Epidermal melanocyte (primary cell): ENCODE data around the gene NRXN3.
A peak's percentile ranks its signal among the peaks of the same experiment; 100 is the strongest.
"Not testable (repeated sequence)": the region's sequence is repeated elsewhere in the genome, so short reads cannot be mapped to it uniquely, and the experiment has no call there.

Experiments
- DNase-seq: peaks from one replicate; pipeline ENCODE4 v3.0.0; 2011; ENCODE audit warnings: low spot score; ENCODE audit not compliant: insufficient read length

NRXN3 gene

DNA sequence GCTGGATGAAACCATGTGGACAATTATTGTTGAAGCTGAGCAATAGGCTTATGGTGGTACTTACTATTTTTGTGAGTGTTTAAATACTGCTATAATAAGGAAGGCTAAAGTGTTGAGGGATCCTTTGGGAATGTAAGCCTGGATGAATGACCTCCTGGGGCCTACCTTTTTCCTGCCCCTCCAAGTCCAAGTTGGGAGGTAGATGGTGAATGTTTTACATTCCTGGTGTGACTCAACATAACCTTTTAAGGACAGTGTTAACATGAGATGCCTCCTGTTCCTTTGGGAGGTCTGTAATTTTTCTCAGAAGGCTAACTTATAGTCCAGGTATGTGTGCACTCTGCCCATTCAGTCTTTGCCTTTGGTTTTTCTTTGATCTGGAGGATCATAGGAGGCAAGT is 315.9 kb downstream of the NRXN3 start:
- DNase-seq, result no peak

GRCh38 chr14:78486621-78487020 is 316.4 kb downstream of the NRXN3 start:
- DNase-seq, result no peak

DNA sequence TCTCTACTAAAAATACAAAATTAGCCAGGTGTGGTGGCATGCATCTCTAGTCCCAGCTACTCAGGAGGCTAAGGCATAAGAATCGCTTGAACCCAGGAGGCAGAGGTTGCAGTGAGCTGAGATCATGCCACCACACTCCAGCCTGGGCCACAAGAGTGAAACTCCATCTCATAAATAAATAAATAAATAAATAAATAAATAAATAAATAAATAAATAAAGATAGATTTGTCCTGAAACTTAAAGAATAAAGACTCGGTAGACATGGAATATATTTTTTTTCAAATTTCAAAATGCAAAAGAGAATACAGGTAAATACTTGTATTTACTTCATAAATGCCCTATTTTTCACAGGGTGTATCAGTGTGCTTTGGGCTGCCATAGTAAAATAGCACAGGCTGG is 317.4 kb downstream of the NRXN3 start:
- DNase-seq, result not testable (repeated sequence)

DNA sequence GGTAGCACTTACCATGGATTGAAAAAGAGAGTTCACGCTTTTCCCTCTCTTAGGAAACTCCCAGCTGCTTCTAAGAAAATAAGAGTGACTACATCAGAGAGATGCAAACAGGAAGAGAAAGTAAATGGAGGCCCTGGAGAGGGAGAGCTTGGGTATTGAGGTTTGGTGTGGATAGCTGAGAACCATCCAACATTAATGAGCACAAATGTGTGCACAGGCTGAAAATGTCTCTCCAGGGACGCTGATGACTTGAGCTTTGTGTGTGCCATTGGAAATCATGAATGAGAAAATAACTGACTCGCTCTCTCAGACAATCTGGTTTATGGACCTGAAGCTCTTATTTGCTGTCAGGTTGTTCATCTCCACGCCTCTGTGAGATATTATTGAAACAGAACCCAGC is 318.8 kb downstream of the NRXN3 start:
- no peak for DNase-seq

DNA sequence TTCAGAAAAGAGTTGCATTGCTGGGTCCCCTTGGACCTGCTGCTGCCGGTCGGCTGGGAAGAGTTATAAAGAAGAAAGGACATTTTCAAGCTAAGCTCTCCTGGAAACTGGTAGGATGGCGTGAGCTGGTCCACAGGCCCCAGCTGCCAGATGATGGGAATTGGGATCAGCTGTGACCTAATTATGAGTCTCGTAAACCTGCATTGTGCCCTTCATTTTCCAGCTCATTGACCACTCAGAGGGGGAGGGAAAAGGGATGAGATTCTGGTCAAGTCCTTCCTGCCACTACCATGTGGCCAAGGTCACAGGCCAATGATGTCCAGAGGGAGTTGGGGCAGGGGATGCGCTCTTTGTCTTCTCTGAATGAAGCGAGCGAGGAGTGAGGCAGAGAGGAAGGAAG is 320.9 kb downstream of the NRXN3 start:
- no peak for DNase-seq

DNA sequence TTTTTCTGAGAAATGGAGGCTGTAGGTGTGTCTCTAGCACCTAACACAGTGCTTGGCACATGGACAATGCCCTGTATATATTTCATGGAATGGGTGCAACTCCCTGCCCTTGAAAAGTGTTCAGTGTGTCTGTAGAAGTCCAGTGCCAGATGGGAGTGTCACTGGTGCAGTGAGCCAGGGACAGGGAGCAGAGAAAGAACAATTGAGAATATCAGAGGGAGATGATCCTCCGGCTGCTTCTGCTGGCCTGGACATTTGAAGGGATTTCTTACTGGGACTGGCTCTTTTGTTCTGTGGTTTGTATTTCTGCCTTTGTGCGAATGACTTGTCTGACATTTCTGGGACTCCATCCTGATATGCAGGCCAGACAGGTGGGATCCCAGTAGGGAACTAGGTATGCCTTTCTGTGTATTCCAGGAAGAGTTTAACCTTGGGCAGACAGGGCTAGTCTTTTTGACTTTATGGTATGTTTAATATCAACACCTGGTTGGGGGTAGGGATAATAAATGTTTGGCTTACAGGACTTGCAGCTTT is 328.0 kb downstream of the NRXN3 start:
- no peak for DNase-seq

GRCh38 chr14:78501909-78502308 is 331.7 kb downstream of the NRXN3 start:
- no peak for DNase-seq

DNA sequence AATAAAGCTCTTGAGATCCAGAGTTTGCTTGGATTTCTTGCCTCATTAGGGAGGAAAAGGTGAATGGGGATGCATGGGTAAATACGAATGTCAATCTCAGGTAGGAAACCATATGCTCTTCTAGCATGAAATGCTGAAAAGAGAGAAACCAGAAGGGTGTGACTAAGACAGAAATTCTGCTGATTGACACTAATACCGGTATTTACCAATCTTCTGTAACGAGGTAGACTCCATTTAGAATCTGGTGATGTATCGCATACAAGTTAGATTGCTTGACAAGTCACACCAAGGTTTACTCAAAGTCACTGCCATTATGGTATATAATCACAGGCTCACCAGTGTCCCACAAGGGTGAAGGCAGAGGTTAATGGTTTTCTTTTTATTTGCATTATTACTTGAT is 337.9 kb downstream of the NRXN3 start:
- DNase-seq, result no peak

- no peak for DNase-seq
Measured at GRCh38 chr14:78509516-78509915, 339.3 kb downstream of the NRXN3 start.

GRCh38 chr14:78512021-78512420 is 341.8 kb downstream of the NRXN3 start:
- no peak for DNase-seq

GRCh38 chr14:78519863-78520262 is 349.7 kb downstream of the NRXN3 start:
- no peak for DNase-seq

DNA sequence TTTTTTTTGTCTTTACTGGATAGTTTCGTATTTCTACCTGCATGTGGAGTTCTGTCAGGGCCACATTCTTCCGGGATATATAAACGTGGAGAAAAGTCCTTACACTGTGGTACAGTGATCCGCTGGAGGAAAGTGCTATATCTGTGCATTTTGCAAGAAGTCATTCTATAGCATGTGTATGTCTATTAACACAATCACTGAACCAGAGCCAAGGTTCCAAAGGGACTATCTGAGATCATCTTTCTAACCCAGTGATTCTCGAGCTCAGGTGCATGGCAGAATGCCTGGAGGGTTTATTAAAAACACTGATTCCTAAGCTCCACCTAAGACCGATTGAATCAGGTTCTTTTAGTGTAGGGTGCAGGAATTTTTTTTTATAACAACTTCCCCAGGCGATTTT is 354.0 kb downstream of the NRXN3 start:
- DNase-seq, result no peak

DNA sequence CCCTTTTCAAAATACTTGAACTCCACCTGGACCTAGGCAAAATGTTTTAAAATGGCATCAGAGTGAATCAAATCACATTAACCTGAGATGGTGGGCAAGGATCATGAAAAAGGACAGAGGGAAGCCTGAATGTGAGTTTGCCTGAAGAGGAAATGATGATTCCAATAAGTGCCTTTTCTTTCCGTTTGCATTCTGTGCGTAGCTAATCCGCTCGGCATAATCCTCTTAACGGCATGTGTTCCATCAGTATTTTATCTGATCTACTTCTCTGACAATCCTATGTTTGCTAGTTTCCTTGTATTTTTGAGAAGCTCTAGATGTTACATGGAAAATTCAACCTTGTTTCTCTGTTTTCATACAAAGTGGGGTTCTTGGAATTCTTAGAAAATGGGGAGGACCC is 354.6 kb downstream of the NRXN3 start:
- no peak for DNase-seq

- DNase-seq, result no peak
Measured at GRCh38 chr14:78530078-78530477, 359.9 kb downstream of the NRXN3 start.

GRCh38 chr14:78534141-78534540 is 364.0 kb downstream of the NRXN3 start:
- DNase-seq, result no peak

DNA sequence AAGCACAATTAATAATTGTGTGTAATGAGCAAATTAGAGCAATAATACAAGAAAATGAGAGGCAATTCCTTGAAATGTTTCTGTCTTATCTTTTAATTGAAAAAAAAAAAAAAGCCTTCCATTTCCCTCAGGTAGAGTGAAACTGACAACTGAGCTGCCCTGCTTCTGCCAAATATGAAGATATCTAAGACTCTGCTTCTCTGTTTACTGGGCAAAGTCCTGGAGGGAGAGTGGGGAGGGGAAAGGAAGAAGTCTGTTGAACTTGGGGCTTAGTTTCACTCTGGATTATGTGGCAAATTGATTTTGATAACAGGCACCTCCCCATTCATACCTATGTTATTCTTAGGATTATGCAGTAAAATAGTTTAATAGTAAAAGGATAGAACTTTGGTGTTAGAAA is 364.9 kb downstream of the NRXN3 start:
- no peak for DNase-seq

- not testable (repeated sequence) for DNase-seq
Measured at GRCh38 chr14:78541788-78542187, 371.6 kb downstream of the NRXN3 start.

DNA sequence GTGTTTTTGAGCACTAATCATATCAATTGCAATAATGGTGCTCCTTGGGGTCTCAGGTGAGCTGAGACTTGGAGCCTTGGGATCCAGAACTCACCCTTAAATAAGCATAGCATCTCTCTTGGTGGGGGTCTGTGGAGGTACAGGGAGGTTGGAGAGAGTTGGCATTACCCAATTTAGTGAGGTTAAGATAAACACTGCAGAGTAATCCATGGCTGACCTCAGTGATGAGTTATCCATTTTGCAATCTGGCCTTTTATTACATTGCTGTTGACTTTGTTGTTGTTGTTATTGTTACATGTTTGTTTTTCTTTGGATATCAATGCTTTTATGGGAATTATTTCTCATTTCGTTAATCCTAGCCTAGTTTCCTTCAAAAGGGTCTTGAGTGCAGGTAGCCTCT is 373.3 kb downstream of the NRXN3 start:
- DNase-seq, result no peak

GRCh38 chr14:78561074-78561473 is 390.9 kb downstream of the NRXN3 start:
- no peak for DNase-seq

- peak; percentile 50 for DNase-seq
Measured at GRCh38 chr14:78566026-78566858, 396.1 kb downstream of the NRXN3 start.

DNA sequence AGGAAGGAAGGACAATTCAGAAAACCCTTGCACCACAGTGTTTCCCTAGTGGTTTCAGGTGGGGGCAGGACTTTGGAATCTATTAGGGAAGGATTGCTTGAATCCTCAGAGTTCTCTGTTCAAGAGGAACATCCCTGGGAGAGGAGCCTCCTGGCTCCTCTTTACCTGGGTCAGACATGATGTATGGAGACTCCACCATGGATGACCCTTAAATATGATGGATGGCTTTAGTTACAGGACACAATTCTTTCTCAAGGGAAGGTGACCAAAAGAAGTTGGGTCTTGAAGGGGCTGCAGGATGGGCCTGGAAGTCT is 396.6 kb downstream of the NRXN3 start:
- no peak for DNase-seq

- DNase-seq, result no peak
Measured at GRCh38 chr14:78567343-78567742, 397.2 kb downstream of the NRXN3 start.

DNA sequence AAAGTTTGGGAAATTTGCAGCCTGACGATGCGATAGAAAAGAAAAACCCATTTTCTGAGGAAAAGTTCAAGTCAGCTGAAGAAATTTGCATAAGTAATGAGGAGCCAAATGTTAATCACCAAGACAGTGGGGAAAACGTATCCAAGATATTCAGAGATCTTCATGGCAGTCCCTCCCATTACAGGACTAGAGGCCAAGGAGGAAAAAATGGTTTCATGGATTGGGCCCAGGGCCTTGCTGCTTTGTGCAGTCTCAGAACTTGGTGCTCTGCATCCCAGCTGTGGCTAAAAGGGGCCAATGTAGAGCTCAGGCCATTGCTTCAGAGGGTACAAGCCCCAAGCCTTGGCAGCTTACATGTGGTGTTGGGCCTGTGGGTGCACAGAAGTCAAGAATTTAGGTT is 403.6 kb downstream of the NRXN3 start:
- DNase-seq, result not testable (repeated sequence)
